GM10266 (cell line): ENCODE results near the gene CACNA2D4.
"Not testable (repeated sequence)": the region's sequence is repeated elsewhere in the genome, so short reads cannot be mapped to it uniquely, and the experiment has no call there.

ENCODE experiments used
- DNase-seq: peaks from one replicate; pipeline ENCODE4 v3.0.0; 2012; ENCODE audit errors: extremely low spot score
- CTCF ChIP-seq: IDR thresholded peaks from 2 replicates; pipeline ENCODE4 v1.5.1; 2012; ENCODE audit warnings: mild to moderate bottlenecking, low read depth; ENCODE audit not compliant: control insufficient read depth, insufficient read depth; ENCODE audit errors: missing control alignments

The CACNA2D4 gene

GRCh38 chr12:1949771-1950470 lies 31.5 kb upstream of the CACNA2D4 start:
- TF ChIP-seq CTCF, result no peak
- no peak for DNase-seq

GRCh38 chr12:1948883-1949282 lies 30.4 kb upstream of the CACNA2D4 start:
- TF ChIP-seq CTCF, result no peak

GRCh38 chr12:1947081-1947480 lies 28.6 kb upstream of the CACNA2D4 start:
- no peak for TF ChIP-seq CTCF
- no peak for DNase-seq

More at GRCh38 chr12:1948883-1949282, 30.4 kb upstream of the CACNA2D4 start:
- no peak for DNase-seq

GRCh38 chr12:1946296-1946695 lies 27.8 kb upstream of the CACNA2D4 start:
- no peak for DNase-seq
- TF ChIP-seq CTCF, result no peak

GRCh38 chr12:1945502-1945901 lies 27.1 kb upstream of the CACNA2D4 start:
- DNase-seq, result not testable (repeated sequence)

GRCh38 chr12:1939801-1940607 lies 21.6 kb upstream of the CACNA2D4 start:
- peak; percentile 87 for DNase-seq
- TF ChIP-seq CTCF, result peak; percentile 92

GRCh38 chr12:1939331-1939730 lies 20.9 kb upstream of the CACNA2D4 start:
- no peak for TF ChIP-seq CTCF
- DNase-seq, result no peak
